DOHH2 (cell line): ENCODE measurements around the gene ASB7.

ENCODE experiments used
- EZH2phosphoT487 ChIP-seq: fragments of 200-600 bp; sonication (generic); IDR thresholded peaks from 2 replicates; pipeline ENCODE4 v1.6.1; 2017; ENCODE audit warnings: borderline replicate concordance, mild to moderate bottlenecking, antibody characterized with exemption, low read length, moderate library complexity, mixed read lengths
- TF ChIP-seq, protein P1 (sequence below): fragments of 200-600 bp; sonication (generic); IDR thresholded peaks from one replicate; pipeline ENCODE4 v1.5.1; 2014; ENCODE audit warnings: antibody characterized with exemption, mild to moderate bottlenecking, low read depth, low read length; ENCODE audit not compliant: poor library complexity, severe bottlenecking

DNA sequence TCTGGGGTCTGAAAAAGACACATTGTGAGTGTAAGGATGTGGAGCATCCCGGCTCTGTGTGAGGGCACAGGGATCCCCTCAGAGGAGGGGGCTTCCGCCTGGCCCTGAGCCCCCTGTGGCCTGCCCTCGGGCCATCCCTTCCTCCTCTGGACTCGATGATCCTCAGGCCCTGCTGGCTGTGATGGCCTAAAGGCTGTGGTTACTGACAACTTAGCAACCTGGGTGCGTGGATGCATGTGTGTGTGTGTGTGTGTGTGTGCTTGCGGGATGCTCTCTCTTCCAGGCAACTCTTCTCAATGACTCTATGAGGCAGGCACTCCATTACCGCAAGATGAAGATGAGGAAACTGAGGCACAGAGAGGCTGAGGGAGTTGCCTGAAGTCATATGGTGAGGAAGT is 66.0 kb downstream of the ASB7 start:
- TF ChIP-seq, protein P1, sequence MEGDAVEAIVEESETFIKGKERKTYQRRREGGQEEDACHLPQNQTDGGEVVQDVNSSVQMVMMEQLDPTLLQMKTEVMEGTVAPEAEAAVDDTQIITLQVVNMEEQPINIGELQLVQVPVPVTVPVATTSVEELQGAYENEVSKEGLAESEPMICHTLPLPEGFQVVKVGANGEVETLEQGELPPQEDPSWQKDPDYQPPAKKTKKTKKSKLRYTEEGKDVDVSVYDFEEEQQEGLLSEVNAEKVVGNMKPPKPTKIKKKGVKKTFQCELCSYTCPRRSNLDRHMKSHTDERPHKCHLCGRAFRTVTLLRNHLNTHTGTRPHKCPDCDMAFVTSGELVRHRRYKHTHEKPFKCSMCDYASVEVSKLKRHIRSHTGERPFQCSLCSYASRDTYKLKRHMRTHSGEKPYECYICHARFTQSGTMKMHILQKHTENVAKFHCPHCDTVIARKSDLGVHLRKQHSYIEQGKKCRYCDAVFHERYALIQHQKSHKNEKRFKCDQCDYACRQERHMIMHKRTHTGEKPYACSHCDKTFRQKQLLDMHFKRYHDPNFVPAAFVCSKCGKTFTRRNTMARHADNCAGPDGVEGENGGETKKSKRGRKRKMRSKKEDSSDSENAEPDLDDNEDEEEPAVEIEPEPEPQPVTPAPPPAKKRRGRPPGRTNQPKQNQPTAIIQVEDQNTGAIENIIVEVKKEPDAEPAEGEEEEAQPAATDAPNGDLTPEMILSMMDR, result no peak
- no peak for TF ChIP-seq EZH2phosphoT487
